K562 (cell line): ENCODE measurements around the gene SRC. TPM values are rescaled to one million over a fixed set of nuclear protein-coding genes. Genes with fewer than 3 reads are reported as not detected.

Experiments
- ATAC-seq: fragments of 200-7000 bp; cut with Tn5 transposase; 3 replicates; pipeline ENCODE4 v1.9.1; 2020; ENCODE audit warnings: moderate library complexity
- BruUV-seq: library from RNA; stranded (reverse); fragments of 400-500 nt; replicated peaks from 2 replicates; lab custom pipeline; 2021; lab: Mats Ljungman, UMichigan
- CTCF ChIA-PET: fragments of 300-600 bp; formaldehyde crosslinking; extraction: SDS; loops from one replicate; lab custom pipeline; 2021; ENCODE audit warnings: low intra/inter-chr PET ratio; lab: Yijun Ruan, JAX
- POLR2A ChIA-PET: fragments of 300-600, 350-650 bp; sonication (Branson Sonifier 250); formaldehyde crosslinking; extraction: SDS; loops from one replicate; lab custom pipeline; 2021; ENCODE audit warnings: antibody characterized with exemption, inconsistent platforms; lab: Yijun Ruan, JAX
- DNase-seq, 4 experiments: peaks; one replicate each; pipeline versions ENCODE4 v3.0.0 to v3.0.0-alpha.2; 2011 to 2018; ENCODE audit warnings: low spot score in 3 of 4, mixed read lengths in 3 of 4; ENCODE audit errors: extremely low read depth in 1 of 4
- FAIRE-seq: peaks from 2 replicates; lab custom pipeline; 2011; peaks lifted over from hg19 to GRCh38; lab: Jason Lieb, UNC
- H2AFZ ChIP-seq: 2 replicates; pipeline ENCODE4 v1.6.0; 2011; ENCODE audit warnings: low read depth, low read length, control low read depth, inconsistent platforms
- H3K27ac ChIP-seq: fragments of 200-600 bp; 3 replicates; pipeline ENCODE4 v1.8.0; 2011; ENCODE audit warnings: low read depth, mild to moderate bottlenecking, control low read depth, inconsistent platforms, low read length, moderate library complexity, mixed read lengths; ENCODE audit errors: extremely low read depth
- H3K27me3 ChIP-seq, 2 experiments: fragments of 300-600 bp in 1 of 2; 2 replicates in 1 of 2; 3 replicates in 1 of 2; pipeline versions ENCODE4 v1.6.0 to v1.8.0; 2011; ENCODE audit warnings: inconsistent platforms in 2 of 2, low read length in 2 of 2, mild to moderate bottlenecking in 1 of 2, mixed read lengths in 1 of 2, moderate library complexity in 1 of 2; ENCODE audit not compliant: control insufficient read depth in 2 of 2, insufficient read depth in 2 of 2
- H3K36me3 ChIP-seq: fragments of 300-600 bp; 3 replicates; pipeline ENCODE4 v1.8.0; 2011; ENCODE audit warnings: mild to moderate bottlenecking, low read length, inconsistent platforms; ENCODE audit not compliant: control insufficient read depth, insufficient read depth
- H3K4me1 ChIP-seq, 2 experiments: fragments of 200-600 bp in 1 of 2; replicated peaks in 1 of 2; 2 replicates in 1 of 2; 3 replicates in 1 of 2; pipeline versions ENCODE4 v1.5.1 to v1.8.0; 2011; ENCODE audit warnings: inconsistent platforms in 2 of 2, low read length in 2 of 2, mild to moderate bottlenecking in 1 of 2, mixed read lengths in 1 of 2, moderate library complexity in 1 of 2; ENCODE audit not compliant: control insufficient read depth in 2 of 2, insufficient read depth in 2 of 2
- H3K4me2 ChIP-seq: 2 replicates; pipeline ENCODE4 v1.6.1; 2011; ENCODE audit warnings: low read length, control low read depth, inconsistent platforms, mixed read lengths; ENCODE audit not compliant: insufficient read depth
- H3K4me3 ChIP-seq: fragments of 200-600 bp; sonication (generic), shearing (Covaris generic); 2 replicates; pipeline ENCODE4 v1.5.1; 2016; ENCODE audit warnings: control low read depth, inconsistent platforms
- H3K79me2 ChIP-seq: fragments of 200-600 bp; 3 replicates; pipeline ENCODE4 v1.8.0; 2011; ENCODE audit warnings: low read length, inconsistent platforms; ENCODE audit not compliant: control insufficient read depth, insufficient read depth
- H3K9ac ChIP-seq, 2 experiments: 2 replicates each; pipeline versions ENCODE4 v1.6.0 to v1.6.1; 2011; ENCODE audit warnings: low read depth in 2 of 2, low read length in 2 of 2, control low read depth in 1 of 2, inconsistent platforms in 1 of 2, mild to moderate bottlenecking in 1 of 2, mixed read lengths in 1 of 2; ENCODE audit not compliant: insufficient read depth in 1 of 2
- H3K9me1 ChIP-seq: one replicate; pipeline ENCODE4 v1.6.0; 2011; ENCODE audit warnings: inconsistent platforms, mild to moderate bottlenecking, low read length, moderate library complexity; ENCODE audit not compliant: control insufficient read depth, insufficient read depth
- H3K9me3 ChIP-seq: replicated peaks from 2 replicates; pipeline ENCODE4 v1.5.1; 2011; ENCODE audit warnings: low read depth, low read length, inconsistent platforms; ENCODE audit not compliant: control insufficient read depth, insufficient read depth
- H4K20me1 ChIP-seq: replicated peaks from 2 replicates; pipeline ENCODE4 v1.6.1; 2011; ENCODE audit warnings: low read length, inconsistent platforms, mixed read lengths; ENCODE audit not compliant: control insufficient read depth, insufficient read depth
- LCOR ChIP-seq: sonication (generic); formaldehyde crosslinking; IDR thresholded peaks from 2 replicates; pipeline ENCODE4 v1.8.0; 2022; ENCODE audit warnings: mild to moderate bottlenecking, missing genetic modification reagents
- NFE2 ChIP-seq: IDR thresholded peaks from 2 replicates; pipeline ENCODE4 v1.6.1; 2014; ENCODE audit warnings: antibody characterized with exemption, low read depth
- PTBP1 ChIP-seq: fragments of 200-400 bp; formaldehyde crosslinking; IDR thresholded peaks from 2 replicates; pipeline ENCODE4 v1.6.1; 2017; ENCODE audit warnings: low read depth, low read length
- WGBS: fragments of 100-300 bp; shearing (Covaris generic); methylation state at CpG from one replicate; pipeline ENCODE4 v1.1.6; 2016; ENCODE audit warnings: low coverage, mixed read lengths; ENCODE audit not compliant: insufficient coverage; ENCODE audit errors: missing lambda C conversion rate; 5-methylcytosine and 5-hydroxymethylcytosine counted together
- in situ Hi-C: fragments of 300-500 bp; cut with MboI; formaldehyde crosslinking; loops from 4 replicates; pipeline ENCODE4 v1.15.0; 2018; ENCODE audit warnings: inconsistent platforms, mixed read lengths
- intact Hi-C: fragments of 100-400 bp; cut with micrococcal nuclease; formaldehyde crosslinking; loops from 2 replicates; pipeline ENCODE4 v1.14.2; 2022
- polyA plus RNA-seq, 8 experiments: library from polyadenylated mRNA; depleted of rRNA in 4 of 8; stranded (reverse) in 5 of 8; unstranded in 3 of 8; fragments of >200 nt; fragmentation: Nextera tagmentation in 2 of 8; fragmentation: Illumina TruSeq in 1 of 8; extraction: Ambion mirVana in 2 of 8; extraction: Trizol in 1 of 8; gene quantifications; 2 replicates each; pipeline versions ENCODE4 v1.2.1 to v1.2.3, GENCODE V29; 2011 to 2014; ENCODE audit warnings: inconsistent platforms in 1 of 8, missing spikeins in 1 of 8
- total RNA-seq, 7 experiments: library from RNA; depleted of rRNA in 6 of 7; stranded (reverse); fragments of >200 nt in 6 of 7; fragmentation: Illumina TruSeq in 2 of 7; extraction: Trizol in 2 of 7; gene quantifications; 2 replicates each; pipeline versions ENCODE4 v1.2.1 to v1.2.3, GENCODE V29; 2011 to 2021; ENCODE audit warnings: low replicate concordance in 1 of 7
- TF ChIP-seq, protein P1 (sequence below): fragments of 450-650 bp; IDR thresholded peaks from 2 replicates; pipeline ENCODE4 v1.6.1; 2016; ENCODE audit warnings: mild to moderate bottlenecking, moderate library complexity

SRC gene
- total and polyA plus RNA-seq, 9 of the 15 experiments (the other 6 are each of a cell fraction or from before 2014, with no cell fraction given): 0.06 to 8.5 (median 3.1) TPM

DNA sequence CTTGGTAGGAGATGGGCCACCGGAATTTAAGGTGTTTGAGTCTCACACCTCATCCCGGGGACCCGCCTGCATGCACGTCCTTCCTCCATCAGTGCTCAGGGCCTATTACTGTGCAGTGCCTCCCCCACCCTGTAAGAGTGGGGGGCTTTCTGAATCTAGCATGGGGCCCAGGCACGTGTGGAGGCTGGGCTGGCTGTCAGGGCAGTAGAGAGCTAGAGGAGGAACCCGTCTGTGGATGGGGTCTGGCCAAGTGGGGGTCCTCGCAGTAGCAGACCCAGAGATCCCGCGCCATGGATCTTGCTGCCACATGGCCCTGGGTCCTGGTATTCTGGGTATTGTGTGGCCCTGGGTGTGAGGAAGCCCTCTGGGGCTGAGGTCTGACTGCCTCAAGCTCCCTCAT, 42.9 kb downstream of the SRC start:
- in situ Hi-C loops (no loop called here), intact Hi-C loops (loop anchor here (5.0 kb wide), 1 partner anchor 192 kb away; no protein-coding TSS in a partner anchor)
- Histone ChIP-seq H3K79me2 (peaks cover 3% of the 10 kb centered on the region; the same call in 1 of the 3 replicates), H3K36me3 (no peaks in the 10 kb centered on the region), H3K27me3 (no peaks in the 10 kb centered on the region), H4K20me1 (no peaks in the 10 kb centered on the region), H3K9ac (peak overlapping the region in 1 of 2 experiments; percentile 52; a peak in 1 of 4 replicates), H2AFZ (no peak overlapping the region), H3K4me2 (no peak overlapping the region), H3K27ac (no peak overlapping the region), H3K9me3 (no peaks in the 10 kb centered on the region), H3K4me1 (peaks cover 6 to 51% of the 10 kb centered on the region in 2 experiments; a peak in 4 of 5 replicates), H3K9me1 (no peaks in the 10 kb centered on the region), H3K4me3 (no peak overlapping the region)
- BruUV-seq: no TSS peak
- DNase-seq (no peak), ATAC-seq (no peak), FAIRE-seq (no peak)
- ChIA-PET POLR2A (interaction anchor here (0.6 to 0.7 kb wide), 2 partner anchors 113 to 761 kb away, joined by 3 to 4 read pairs; no protein-coding TSS in a partner anchor), CTCF (interaction anchor here (0.5 kb wide), 1 partner anchor 30 kb away, joined by 4 read pairs; no protein-coding TSS in a partner anchor)
- WGBS: 50% methylated on average over 7 of the region's 9 CpGs
- TF ChIP-seq NFE2 (no peak), PTBP1 (no peak), LCOR (CRISPR knock-in tag) (no peak)
- TF ChIP-seq, protein P1, sequence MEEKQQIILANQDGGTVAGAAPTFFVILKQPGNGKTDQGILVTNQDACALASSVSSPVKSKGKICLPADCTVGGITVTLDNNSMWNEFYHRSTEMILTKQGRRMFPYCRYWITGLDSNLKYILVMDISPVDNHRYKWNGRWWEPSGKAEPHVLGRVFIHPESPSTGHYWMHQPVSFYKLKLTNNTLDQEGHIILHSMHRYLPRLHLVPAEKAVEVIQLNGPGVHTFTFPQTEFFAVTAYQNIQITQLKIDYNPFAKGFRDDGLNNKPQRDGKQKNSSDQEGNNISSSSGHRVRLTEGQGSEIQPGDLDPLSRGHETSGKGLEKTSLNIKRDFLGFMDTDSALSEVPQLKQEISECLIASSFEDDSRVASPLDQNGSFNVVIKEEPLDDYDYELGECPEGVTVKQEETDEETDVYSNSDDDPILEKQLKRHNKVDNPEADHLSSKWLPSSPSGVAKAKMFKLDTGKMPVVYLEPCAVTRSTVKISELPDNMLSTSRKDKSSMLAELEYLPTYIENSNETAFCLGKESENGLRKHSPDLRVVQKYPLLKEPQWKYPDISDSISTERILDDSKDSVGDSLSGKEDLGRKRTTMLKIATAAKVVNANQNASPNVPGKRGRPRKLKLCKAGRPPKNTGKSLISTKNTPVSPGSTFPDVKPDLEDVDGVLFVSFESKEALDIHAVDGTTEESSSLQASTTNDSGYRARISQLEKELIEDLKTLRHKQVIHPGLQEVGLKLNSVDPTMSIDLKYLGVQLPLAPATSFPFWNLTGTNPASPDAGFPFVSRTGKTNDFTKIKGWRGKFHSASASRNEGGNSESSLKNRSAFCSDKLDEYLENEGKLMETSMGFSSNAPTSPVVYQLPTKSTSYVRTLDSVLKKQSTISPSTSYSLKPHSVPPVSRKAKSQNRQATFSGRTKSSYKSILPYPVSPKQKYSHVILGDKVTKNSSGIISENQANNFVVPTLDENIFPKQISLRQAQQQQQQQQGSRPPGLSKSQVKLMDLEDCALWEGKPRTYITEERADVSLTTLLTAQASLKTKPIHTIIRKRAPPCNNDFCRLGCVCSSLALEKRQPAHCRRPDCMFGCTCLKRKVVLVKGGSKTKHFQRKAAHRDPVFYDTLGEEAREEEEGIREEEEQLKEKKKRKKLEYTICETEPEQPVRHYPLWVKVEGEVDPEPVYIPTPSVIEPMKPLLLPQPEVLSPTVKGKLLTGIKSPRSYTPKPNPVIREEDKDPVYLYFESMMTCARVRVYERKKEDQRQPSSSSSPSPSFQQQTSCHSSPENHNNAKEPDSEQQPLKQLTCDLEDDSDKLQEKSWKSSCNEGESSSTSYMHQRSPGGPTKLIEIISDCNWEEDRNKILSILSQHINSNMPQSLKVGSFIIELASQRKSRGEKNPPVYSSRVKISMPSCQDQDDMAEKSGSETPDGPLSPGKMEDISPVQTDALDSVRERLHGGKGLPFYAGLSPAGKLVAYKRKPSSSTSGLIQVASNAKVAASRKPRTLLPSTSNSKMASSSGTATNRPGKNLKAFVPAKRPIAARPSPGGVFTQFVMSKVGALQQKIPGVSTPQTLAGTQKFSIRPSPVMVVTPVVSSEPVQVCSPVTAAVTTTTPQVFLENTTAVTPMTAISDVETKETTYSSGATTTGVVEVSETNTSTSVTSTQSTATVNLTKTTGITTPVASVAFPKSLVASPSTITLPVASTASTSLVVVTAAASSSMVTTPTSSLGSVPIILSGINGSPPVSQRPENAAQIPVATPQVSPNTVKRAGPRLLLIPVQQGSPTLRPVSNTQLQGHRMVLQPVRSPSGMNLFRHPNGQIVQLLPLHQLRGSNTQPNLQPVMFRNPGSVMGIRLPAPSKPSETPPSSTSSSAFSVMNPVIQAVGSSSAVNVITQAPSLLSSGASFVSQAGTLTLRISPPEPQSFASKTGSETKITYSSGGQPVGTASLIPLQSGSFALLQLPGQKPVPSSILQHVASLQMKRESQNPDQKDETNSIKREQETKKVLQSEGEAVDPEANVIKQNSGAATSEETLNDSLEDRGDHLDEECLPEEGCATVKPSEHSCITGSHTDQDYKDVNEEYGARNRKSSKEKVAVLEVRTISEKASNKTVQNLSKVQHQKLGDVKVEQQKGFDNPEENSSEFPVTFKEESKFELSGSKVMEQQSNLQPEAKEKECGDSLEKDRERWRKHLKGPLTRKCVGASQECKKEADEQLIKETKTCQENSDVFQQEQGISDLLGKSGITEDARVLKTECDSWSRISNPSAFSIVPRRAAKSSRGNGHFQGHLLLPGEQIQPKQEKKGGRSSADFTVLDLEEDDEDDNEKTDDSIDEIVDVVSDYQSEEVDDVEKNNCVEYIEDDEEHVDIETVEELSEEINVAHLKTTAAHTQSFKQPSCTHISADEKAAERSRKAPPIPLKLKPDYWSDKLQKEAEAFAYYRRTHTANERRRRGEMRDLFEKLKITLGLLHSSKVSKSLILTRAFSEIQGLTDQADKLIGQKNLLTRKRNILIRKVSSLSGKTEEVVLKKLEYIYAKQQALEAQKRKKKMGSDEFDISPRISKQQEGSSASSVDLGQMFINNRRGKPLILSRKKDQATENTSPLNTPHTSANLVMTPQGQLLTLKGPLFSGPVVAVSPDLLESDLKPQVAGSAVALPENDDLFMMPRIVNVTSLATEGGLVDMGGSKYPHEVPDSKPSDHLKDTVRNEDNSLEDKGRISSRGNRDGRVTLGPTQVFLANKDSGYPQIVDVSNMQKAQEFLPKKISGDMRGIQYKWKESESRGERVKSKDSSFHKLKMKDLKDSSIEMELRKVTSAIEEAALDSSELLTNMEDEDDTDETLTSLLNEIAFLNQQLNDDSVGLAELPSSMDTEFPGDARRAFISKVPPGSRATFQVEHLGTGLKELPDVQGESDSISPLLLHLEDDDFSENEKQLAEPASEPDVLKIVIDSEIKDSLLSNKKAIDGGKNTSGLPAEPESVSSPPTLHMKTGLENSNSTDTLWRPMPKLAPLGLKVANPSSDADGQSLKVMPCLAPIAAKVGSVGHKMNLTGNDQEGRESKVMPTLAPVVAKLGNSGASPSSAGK: no peak
